WI38 (cell line): ENCODE data around the gene TBC1D5.
"Not testable (repeated sequence)": the region's sequence is repeated elsewhere in the genome, so short reads cannot be mapped to it uniquely, and the experiment has no call there.

Source experiments
- H3K4me3 ChIP-seq: 2 replicates; pipeline ENCODE4 v1.5.1; 2011; ENCODE audit warnings: low read depth, mild to moderate bottlenecking, control low read depth, low read length
- CTCF ChIP-seq: IDR thresholded peaks from 2 replicates; pipeline ENCODE4 v1.5.1; 2012; ENCODE audit warnings: low read depth, mild to moderate bottlenecking, control low read depth, low read length

Gene TBC1D5

GRCh38 chr3:17356585-17356984, 385.8 kb downstream of the TBC1D5 start:
- H3K4me3 ChIP-seq: no peak overlapping the region
- no peak for TF ChIP-seq CTCF

- no peak for TF ChIP-seq CTCF
- no peak overlapping the region for H3K4me3 ChIP-seq
These were observed 386.8 kb downstream of the TBC1D5 start for GRCh38 chr3:17355591-17355990.

- no peak overlapping the region for H3K4me3 ChIP-seq
- no peak for TF ChIP-seq CTCF
These were observed 388.1 kb downstream of the TBC1D5 start for GRCh38 chr3:17354341-17354740.

- H3K4me3 ChIP-seq: no peak overlapping the region
- no peak for TF ChIP-seq CTCF
These were observed 389.8 kb downstream of the TBC1D5 start for GRCh38 chr3:17352620-17353019.

- H3K4me3 ChIP-seq: not testable (repeated sequence)
These were observed 391.2 kb downstream of the TBC1D5 start for GRCh38 chr3:17351193-17351592.

- no peak overlapping the region for H3K4me3 ChIP-seq
- TF ChIP-seq CTCF: no peak
These were observed 393.3 kb downstream of the TBC1D5 start for GRCh38 chr3:17349093-17349492.

- no peak for TF ChIP-seq CTCF
- H3K4me3 ChIP-seq: no peak overlapping the region
These were observed 400.3 kb downstream of the TBC1D5 start for GRCh38 chr3:17342119-17342518.

- H3K4me3 ChIP-seq: no peak overlapping the region
- TF ChIP-seq CTCF: no peak
These were observed 401.7 kb downstream of the TBC1D5 start for GRCh38 chr3:17340693-17341092.
